Sigmoid colon (tissue), 3 donors: ENCODE data around the gene ACVR1.

ENCODE experiments used
- CTCF ChIP-seq, 4 experiments: fragments of 450-650 bp in 3 of 4; fragments of 200-600 bp in 1 of 4; IDR thresholded peaks; one replicate each; pipeline ENCODE4 v1.5.1; 2016 to 2019; ENCODE audit warnings: antibody characterized with exemption in 4 of 4, mild to moderate bottlenecking in 3 of 4, moderate library complexity in 2 of 4
- POLR2A ChIP-seq, 2 donors: fragments of 450-650 bp; IDR thresholded peaks; one replicate each; pipeline ENCODE4 v1.6.1; 2016; ENCODE audit warnings: antibody characterized with exemption in 2 of 2, mild to moderate bottlenecking in 2 of 2, moderate library complexity in 2 of 2

- no peak for TF ChIP-seq CTCF (IDR thresholded peaks at IDR 0.05)
- no peak for TF ChIP-seq POLR2A (IDR thresholded peaks at IDR 0.05)
These were observed 42.4 kb downstream of the ACVR1 start for GRCh38 chr2:157833721-157834120.
